Adipocyte (in vitro differentiated cells): Measurements from ENCODE around the gene EXOC3L1.

Source experiments
- DNase-seq: peaks from one replicate; pipeline ENCODE4 v3.0.0-alpha.2; 2015; ENCODE audit warnings: low read depth
- H3K27me3 ChIP-seq: replicated peaks from 2 replicates; pipeline ENCODE4 v1.7.0; 2013; ENCODE audit warnings: mild to moderate bottlenecking, low read length, moderate library complexity; ENCODE audit not compliant: control insufficient read depth, insufficient read depth
- H3K36me3 ChIP-seq: 2 replicates; pipeline ENCODE4 v1.7.0; 2013; ENCODE audit warnings: low read length, mild to moderate bottlenecking, moderate library complexity; ENCODE audit not compliant: control insufficient read depth, insufficient read depth, severe bottlenecking
- H3K4me1 ChIP-seq: 2 replicates; pipeline ENCODE4 v1.7.0; 2013; ENCODE audit warnings: mild to moderate bottlenecking, low read length, moderate library complexity; ENCODE audit not compliant: control insufficient read depth, insufficient read depth
- H3K4me3 ChIP-seq: 2 replicates; pipeline ENCODE4 v1.7.0; 2013; ENCODE audit warnings: mild to moderate bottlenecking, low read length, moderate library complexity
- H3K9ac ChIP-seq: 2 replicates; pipeline ENCODE4 v1.7.0; 2013; ENCODE audit warnings: mild to moderate bottlenecking, low read length, moderate library complexity
- H3K9me3 ChIP-seq: 2 replicates; pipeline ENCODE4 v1.7.0; 2013; ENCODE audit warnings: mild to moderate bottlenecking, low read length, moderate library complexity; ENCODE audit not compliant: control insufficient read depth

The EXOC3L1 gene

DNA sequence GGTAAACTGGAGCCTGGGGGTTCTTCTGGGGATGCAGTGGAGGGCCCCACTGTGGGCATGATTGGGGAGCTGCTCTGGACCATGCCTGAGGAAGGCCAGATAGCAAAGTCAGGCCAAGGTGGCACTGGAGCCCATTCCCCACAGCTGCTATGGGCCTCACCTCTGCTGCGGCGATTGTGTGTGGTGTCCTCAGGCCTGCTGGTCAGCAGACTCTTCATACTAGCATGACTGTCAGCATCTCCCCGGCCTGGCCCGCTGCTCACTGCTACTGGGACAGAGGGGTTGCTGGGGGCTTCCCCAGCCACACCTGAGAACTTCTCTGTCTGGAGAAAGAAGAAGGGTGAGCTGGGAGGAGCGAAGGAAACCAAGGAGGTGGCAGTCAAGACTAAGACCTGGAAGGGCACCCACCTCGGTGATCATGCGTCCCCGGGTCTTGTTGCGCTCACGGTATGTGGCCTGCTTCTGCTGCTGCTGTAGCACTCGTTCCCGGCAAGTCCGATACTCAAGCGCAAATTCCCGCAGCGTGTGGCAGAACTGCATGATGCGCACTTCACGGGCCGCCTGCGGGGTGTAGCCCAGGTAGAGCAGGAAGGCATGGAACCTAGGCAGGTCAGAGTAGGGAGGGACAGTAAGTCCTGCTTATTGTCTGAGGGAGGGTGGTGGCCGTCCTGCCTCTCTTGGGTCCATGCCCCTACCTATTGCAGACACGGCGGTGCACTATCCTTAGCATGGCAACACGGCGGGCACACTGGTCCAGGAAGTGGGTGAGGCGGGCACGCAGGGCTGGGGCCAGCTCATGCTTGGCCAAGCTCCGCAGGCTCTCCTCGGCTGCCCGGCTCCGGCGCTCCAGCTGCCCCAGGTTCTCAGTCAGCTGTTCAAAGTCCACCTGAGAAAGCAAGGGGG lies 40.2 kb upstream of the EXOC3L1 start:
- H3K4me3 ChIP-seq: no peak overlapping the region

DNA sequence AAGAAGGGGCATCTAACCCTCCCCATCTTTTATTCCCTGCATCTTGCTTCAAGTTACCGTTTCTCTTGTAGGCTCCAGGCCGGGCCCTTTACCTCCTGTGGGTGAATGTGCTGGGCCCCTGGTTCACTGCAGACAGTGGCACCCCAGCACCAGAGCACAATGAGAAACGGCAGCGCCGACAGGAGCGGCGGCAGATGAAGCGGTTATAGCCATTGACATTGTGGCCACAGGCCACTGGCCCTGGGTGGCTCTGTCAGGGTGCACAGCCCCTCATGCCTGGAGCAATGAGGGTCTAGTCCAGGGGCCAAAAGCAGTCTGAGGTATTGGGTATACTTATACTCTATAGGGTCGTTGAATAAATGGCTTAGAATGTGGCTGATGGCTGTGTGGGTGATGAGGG lies 39.0 kb upstream of the EXOC3L1 start:
- peaks cover 16% of the 10 kb centered on the region for H3K4me1 ChIP-seq

More for the DNA sequence above, 40.2 kb upstream of the EXOC3L1 start:
- Histone ChIP-seq H3K36me3 (peaks cover 59% of the 10 kb centered on the region), H3K9ac (no peak overlapping the region), H3K27me3 (no peaks in the 10 kb centered on the region), H3K9me3 (no peaks in the 10 kb centered on the region), H3K4me1 (peaks cover 16% of the 10 kb centered on the region)
- DNase-seq: no peak

DNA sequence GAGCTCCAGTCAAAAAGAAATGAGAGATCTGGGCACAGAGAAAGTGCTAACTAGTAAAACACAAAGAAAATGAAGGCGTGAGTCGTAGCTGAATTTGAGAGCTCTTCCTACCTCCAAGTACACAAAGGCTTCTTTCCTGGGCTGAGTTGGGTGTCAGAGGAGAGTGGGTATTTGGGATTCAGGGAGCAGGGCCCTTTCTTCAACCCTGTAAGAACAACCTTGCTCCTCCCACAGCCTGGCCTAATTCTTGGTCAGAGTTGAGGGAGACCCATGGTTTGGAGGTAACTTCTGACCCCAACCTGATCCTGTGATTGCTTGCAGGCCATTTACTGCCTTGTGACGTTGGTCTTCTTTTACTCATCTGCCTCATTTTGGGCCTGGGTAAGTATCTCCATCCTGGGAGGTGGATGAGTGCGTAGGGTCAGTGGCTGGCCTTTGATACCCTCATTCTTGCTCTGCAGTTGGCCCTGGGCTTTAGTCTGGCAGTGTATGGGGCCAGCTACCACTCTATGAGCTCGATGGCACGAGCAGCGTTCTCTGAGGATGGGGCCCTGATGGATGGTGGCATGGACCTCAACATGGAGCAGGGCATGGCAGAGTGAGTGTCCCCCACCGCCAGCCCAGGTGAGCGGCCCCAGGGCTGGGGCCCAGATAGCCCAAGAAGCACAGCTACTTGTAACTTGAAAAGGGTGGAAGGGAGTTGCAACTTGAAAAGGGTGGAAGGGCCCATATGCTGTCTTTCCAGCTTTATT lies 38.3 kb upstream of the EXOC3L1 start:
- Histone ChIP-seq H3K4me1 (peaks cover 16% of the 10 kb centered on the region), H3K9me3 (no peaks in the 10 kb centered on the region), H3K27me3 (no peaks in the 10 kb centered on the region), H3K9ac (peak overlapping the region; percentile 96), H3K36me3 (peaks cover 43% of the 10 kb centered on the region), H3K4me3 (peak overlapping the region; percentile 97)
- DNase-seq: no peak

More for the DNA sequence above, 39.0 kb upstream of the EXOC3L1 start:
- DNase-seq: no peak
- H3K9me3 ChIP-seq: no peaks in the 10 kb centered on the region
- H3K9ac ChIP-seq: no peak overlapping the region
- H3K27me3 ChIP-seq: no peaks in the 10 kb centered on the region
- H3K4me3 ChIP-seq: no peak overlapping the region
- peaks cover 47% of the 10 kb centered on the region for H3K36me3 ChIP-seq

DNA sequence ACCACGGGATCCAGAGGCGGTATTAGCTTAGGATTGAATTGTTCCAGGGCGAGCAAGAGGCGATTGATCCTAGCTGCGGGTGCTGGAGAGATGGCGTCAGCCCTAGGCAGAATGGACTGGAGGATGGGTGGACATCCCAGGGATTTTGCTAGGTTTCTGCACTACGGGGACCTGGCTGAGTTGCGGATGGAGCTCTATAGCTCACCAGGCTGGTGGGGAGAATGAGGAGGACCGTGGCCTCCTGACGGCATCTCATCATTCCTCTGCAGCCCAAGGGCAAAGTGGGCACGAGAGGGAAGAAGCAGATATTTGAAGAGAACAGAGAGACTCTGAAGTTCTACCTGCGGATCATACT lies 37.6 kb upstream of the EXOC3L1 start:
- peak overlapping the region; percentile 96 for H3K9ac ChIP-seq
- peak overlapping the region; percentile 97 for H3K4me3 ChIP-seq
- peaks cover 16% of the 10 kb centered on the region for H3K4me1 ChIP-seq
- H3K36me3 ChIP-seq: peaks cover 41% of the 10 kb centered on the region
- no peaks in the 10 kb centered on the region for H3K27me3 ChIP-seq
- DNase-seq: no peak
- H3K9me3 ChIP-seq: no peaks in the 10 kb centered on the region

DNA sequence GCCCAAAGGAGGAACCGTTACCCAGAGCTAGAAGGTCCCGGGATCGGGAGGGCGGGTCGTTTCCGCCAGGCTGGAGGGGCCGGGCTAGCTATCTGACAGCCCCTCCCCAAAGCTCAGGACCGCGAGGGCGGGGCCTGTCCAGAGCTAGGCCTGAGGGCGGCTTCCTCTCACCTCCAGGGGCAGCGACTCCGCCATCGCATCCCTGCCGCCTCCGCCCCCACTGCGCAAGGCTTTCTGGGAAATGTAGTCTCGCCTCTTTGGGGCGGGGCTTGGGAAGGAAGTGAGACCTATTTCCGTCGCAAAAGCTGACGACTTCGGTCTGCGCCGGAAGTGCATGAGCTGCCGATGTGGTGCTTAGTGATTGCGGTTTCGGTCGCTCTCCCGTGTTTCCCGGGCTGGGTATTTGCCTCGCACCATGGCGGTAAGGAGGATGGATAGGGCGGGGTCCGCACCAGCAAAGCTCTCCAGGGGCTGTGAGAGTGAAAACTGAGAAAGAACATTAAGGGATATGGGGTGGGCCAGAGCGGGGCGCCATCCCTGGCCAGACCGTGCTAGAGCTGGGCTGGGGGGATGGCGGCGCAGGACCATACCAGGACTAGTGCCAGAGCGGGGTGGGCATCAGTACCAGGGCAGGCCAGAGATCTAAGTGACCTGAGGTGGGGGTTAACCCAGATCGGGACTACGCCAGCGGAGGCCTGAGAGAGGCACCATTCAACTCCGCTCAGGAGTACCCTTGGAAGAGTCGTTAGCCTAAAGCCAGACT lies 37.0 kb upstream of the EXOC3L1 start, which contains the start of gene TMEM208:
TSS of gene TMEM208 (plus strand) at position 327 of the 763 bp plus-strand sequence. CDS start at position 416, 89 bp downstream.
- DNase-seq: peak; percentile 99
- Histone ChIP-seq H3K36me3 (peaks cover 40% of the 10 kb centered on the region), H3K9me3 (no peaks in the 10 kb centered on the region), H3K9ac (peak within 1 kb of the TSS; percentile 96), H3K4me1 (peaks cover 16% of the 10 kb centered on the region), H3K27me3 (no peaks in the 10 kb centered on the region), H3K4me3 (peak within 1 kb of the TSS; percentile 97)

DNA sequence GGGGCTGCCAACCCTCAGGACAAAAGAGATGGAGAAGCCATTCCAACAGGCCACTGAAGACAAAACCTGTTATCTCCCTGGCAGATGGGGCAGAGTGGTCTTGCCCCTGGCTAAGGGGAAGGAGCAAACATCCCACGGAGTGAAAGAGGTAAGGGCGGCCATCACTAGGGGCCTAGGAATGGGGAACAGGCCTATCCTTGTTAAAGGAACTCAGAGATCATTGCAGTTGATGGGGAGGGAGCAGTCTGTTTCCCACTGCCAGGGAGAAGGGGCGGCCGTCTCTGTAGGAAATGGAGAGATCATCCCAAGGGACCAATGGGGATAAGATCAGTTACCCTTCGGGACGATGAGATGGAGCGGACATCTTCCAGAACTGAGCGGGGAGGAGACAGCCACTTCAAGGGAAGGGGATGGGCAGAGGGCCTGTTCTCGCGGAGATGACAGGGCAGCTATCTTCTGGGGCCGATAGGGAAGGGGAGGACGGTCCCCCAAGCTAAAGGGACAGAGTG lies 36.4 kb upstream of the EXOC3L1 start:
- Histone ChIP-seq H3K9me3 (no peaks in the 10 kb centered on the region), H3K36me3 (peaks cover 34% of the 10 kb centered on the region)
- no peak for DNase-seq

DNA sequence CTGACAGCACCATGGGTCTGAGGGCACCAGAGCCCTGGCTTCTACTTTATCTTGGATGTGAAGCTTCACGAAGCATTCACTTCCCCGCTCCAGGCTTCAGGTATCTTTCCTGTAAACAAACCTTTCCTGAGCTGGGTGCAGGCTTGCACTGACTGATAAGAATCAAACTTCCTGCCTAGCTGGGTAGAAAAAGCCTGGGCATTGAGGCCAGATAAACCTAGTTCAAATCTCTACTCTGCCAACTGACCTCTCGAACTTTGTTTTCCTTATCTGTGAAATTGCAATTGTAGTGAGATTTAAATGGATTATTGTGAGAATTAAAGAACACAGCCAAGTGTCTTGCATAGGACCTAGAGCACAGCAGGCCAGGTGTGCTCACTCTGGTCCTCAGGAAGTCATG lies 34.1 kb upstream of the EXOC3L1 start:
- Histone ChIP-seq H3K9ac (no peak overlapping the region), H3K36me3 (peaks cover 10% of the 10 kb centered on the region), H3K4me3 (no peak overlapping the region), H3K27me3 (no peaks in the 10 kb centered on the region), H3K4me1 (peaks cover 16% of the 10 kb centered on the region), H3K9me3 (no peaks in the 10 kb centered on the region)
- no peak for DNase-seq

More for the DNA sequence above, 36.4 kb upstream of the EXOC3L1 start:
- Histone ChIP-seq H3K9ac (peak overlapping the region; percentile 96), H3K4me3 (peak overlapping the region; percentile 97), H3K27me3 (no peaks in the 10 kb centered on the region), H3K4me1 (peaks cover 16% of the 10 kb centered on the region)

DNA sequence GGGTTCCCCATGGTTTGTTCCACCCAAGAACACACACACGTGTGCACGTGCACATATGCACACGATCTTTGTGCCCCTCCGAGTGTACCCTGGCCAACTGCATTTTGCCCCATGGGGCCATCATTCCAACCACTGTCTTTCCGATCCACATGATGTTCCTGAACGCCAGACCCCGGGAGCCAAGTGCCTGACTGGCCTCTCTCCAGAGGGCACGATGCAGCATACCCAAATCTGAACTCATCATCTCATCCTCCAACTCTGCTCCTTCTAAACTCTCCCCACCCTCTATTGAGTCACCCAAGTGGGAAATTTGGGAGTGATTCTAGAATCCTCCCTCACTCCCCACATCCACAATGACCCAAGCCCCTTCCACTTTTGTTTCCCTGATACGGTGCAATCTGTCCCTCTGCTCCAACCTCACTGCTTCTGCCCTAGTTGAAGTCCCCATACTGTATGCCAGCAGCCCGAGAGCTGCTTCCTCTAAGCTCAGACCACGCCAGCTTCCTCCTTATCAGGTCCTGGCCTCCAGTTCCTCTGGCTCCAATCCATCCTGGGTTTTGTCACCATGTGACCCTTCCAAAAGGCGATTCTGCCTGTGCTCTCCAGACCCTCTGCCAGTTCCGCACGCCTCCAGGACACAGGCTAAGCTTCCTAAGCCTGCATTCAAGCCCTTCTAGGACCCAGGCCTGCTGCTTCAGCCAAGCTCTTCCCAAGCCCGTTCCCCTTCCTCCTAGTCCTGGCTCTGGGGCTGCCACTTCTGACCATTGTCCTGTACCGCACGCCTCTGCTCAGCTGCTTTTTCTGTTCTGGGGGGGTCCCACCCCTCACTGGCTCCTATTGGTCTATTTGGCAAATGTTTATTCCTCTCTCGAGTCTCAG lies 26.9 kb upstream of the EXOC3L1 start:
- H3K9ac ChIP-seq: peak overlapping the region; percentile 37

DNA sequence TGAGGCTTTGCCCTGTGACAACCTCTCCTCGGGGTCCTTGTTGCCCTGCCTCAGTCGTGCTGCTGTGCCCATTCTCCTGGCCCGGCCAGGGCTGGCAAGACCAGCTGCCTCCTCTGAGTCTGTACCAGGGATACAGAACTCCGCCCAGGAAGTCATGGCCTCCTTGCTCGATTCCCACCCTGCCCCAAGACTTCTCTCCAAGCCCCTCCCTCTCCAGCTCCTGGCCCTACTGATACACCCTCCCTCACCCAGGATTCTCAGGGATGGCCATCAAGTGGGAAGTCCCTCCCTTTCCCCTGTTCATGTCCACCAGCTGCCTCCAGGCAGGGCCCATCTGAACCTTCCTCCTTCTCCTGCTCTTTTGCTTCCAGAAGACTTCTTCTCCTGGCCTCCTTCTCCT lies 25.8 kb upstream of the EXOC3L1 start:
- no peak for DNase-seq
- H3K4me1 ChIP-seq: peaks cover 10% of the 10 kb centered on the region
- H3K27me3 ChIP-seq: no peaks in the 10 kb centered on the region
- no peak overlapping the region for H3K4me3 ChIP-seq
- H3K36me3 ChIP-seq: no peaks in the 10 kb centered on the region
- no peaks in the 10 kb centered on the region for H3K9me3 ChIP-seq
- no peak overlapping the region for H3K9ac ChIP-seq

More for the DNA sequence above, 26.9 kb upstream of the EXOC3L1 start:
- H3K9me3 ChIP-seq: no peaks in the 10 kb centered on the region
- peaks cover 10% of the 10 kb centered on the region for H3K4me1 ChIP-seq
- no peak overlapping the region for H3K4me3 ChIP-seq
- no peaks in the 10 kb centered on the region for H3K36me3 ChIP-seq
- no peaks in the 10 kb centered on the region for H3K27me3 ChIP-seq
- DNase-seq: no peak
